ENCODE measurements around the gene IDH3G. TPM values are rescaled to one million over a fixed set of nuclear protein-coding genes. Genes with fewer than 3 reads are reported as not detected.
A peak's percentile ranks its signal among the peaks of the same experiment; 100 is the strongest.

The IDH3G gene
- total and polyA plus RNA-seq, 10 donors = 32.7 to 92.7 (median 58.1) TPM

- H3K4me3 ChIP-seq = peak overlapping the region; percentile 10 to 68 (median 41)
- intact Hi-C loops (cut with DNase I; ENCODE audit: low total_unique reads) = loop anchor here (10.0 kb wide), 1 partner anchor 65 kb away; no protein-coding TSS in a partner anchor
Observed at GRCh38 chrX:153829549-153829798, 35.3 kb upstream of the IDH3G start.

GRCh38 chrX:153828723-153829548 is 34.8 kb upstream of the IDH3G start:
- DNase-seq = peak; percentile 64
- Histone ChIP-seq H3K4me1 (peaks cover 0 to 26% (median 11%) of the 10 kb centered on the region in 6 donors), H3K27me3 (replicated peaks in 1 of 7) (peaks cover 6 to 76% (median 31%) of the 10 kb centered on the region in 7 donors), H3K9me3 (peaks cover 0 to 5% (median 0%) of the 10 kb centered on the region in 8 donors), H3K36me3 (no peaks in the 10 kb centered on the region), H3K4me3 (peak overlapping the region; percentile 10 to 68 (median 41)), H3K27ac (peak overlapping the region in 6 of 8 donors; percentile 14 to 59 (median 46))
- TF ChIP-seq POLR2A (IDR thresholded peaks at IDR 0.05) (no peak), CTCF (IDR thresholded peaks at IDR 0.05 in 8 of 11, conservative IDR thresholded peaks at IDR 0.05 in 3 of 11) (no peak), POLR2AphosphoS5 (IDR thresholded peaks at IDR 0.05) (no peak)
- intact Hi-C loops (cut with DNase I; ENCODE audit: low total_unique reads) = loop anchor here (10.0 kb wide), 1 partner anchor 66 kb away; no protein-coding TSS in a partner anchor
- WGBS, 5 donors = 3 to 34% (median 12%) methylated on average over 10 to 50 of the region's 50 CpGs

More at GRCh38 chrX:153829549-153829798, 35.3 kb upstream of the IDH3G start:
- Histone ChIP-seq H3K9me3 (peaks cover 0 to 5% (median 0%) of the 10 kb centered on the region in 8 donors), H3K36me3 (no peaks in the 10 kb centered on the region), H3K27me3 (replicated peaks in 1 of 7) (peaks cover 6 to 72% (median 31%) of the 10 kb centered on the region in 7 donors), H3K4me1 (peaks cover 0 to 26% (median 11%) of the 10 kb centered on the region in 6 donors), H3K27ac (peak overlapping the region in 3 of 8 donors; percentile 49 to 59 (median 58))
- no peak for TF ChIP-seq CTCF (IDR thresholded peaks at IDR 0.05 in 8 of 11, conservative IDR thresholded peaks at IDR 0.05 in 3 of 11)
- TF ChIP-seq POLR2A (IDR thresholded peaks at IDR 0.05) = no peak
- no peak for TF ChIP-seq POLR2AphosphoS5 (IDR thresholded peaks at IDR 0.05)
- 0 to 37% (median 18%) methylated on average over 6 to 27 of the region's 27 CpGs; no CpG with 5 or more reads in 1 of the 5 donors for WGBS, 5 donors
- peak; percentile 68 for DNase-seq

- Histone ChIP-seq H3K27ac (peak overlapping the region in 7 of 8 donors; percentile 14 to 59 (median 43)), H3K36me3 (no peaks in the 10 kb centered on the region), H3K4me3 (peak overlapping the region in 4 of 8 donors; percentile 43 to 68 (median 48)), H3K4me1 (peaks cover 0 to 26% (median 11%) of the 10 kb centered on the region in 6 donors), H3K27me3 (replicated peaks in 1 of 7) (peaks cover 6 to 78% (median 31%) of the 10 kb centered on the region in 7 donors), H3K9me3 (peaks cover 0 to 5% (median 0%) of the 10 kb centered on the region in 8 donors)
- TF ChIP-seq POLR2A (IDR thresholded peaks at IDR 0.05) = no peak
- TF ChIP-seq CTCF (IDR thresholded peaks at IDR 0.05 in 8 of 11, conservative IDR thresholded peaks at IDR 0.05 in 3 of 11) = no peak
- TF ChIP-seq POLR2AphosphoS5 (IDR thresholded peaks at IDR 0.05) = no peak
- WGBS, 5 donors = 43 to 59% (median 50%) methylated on average over 5 to 17 of the region's 17 CpGs
- intact Hi-C loops (cut with DNase I; ENCODE audit: low total_unique reads) = loop anchor here (10.0 kb wide), 1 partner anchor 66 kb away; no protein-coding TSS in a partner anchor
- DNase-seq = peak; percentile 60
Observed at GRCh38 chrX:153828308-153828707, 34.1 kb upstream of the IDH3G start.

DNA sequence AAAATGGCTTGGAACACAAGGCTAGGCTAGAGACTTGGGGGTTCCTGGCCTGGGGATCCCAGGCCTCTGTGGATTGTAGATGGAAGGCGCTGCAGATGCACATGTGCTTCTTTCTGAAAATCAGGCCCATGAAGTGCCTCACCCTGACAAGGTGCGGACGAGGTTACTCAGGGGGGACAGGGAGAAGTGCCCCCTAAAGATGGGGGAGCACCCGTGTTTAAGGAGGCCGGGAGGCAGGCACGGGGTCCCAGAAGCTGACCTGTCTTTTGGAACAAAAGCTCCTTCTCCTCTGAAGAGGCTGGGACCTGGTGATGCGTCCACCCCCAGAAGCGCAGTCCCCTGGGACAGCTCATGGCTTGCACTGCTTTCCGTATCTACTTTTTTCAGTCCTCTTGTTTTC is 33.7 kb upstream of the IDH3G start:
- TF ChIP-seq POLR2AphosphoS5 (IDR thresholded peaks at IDR 0.05) (no peak), POLR2A (IDR thresholded peaks at IDR 0.05) (no peak), CTCF (IDR thresholded peaks at IDR 0.05 in 8 of 11, conservative IDR thresholded peaks at IDR 0.05 in 3 of 11) (no peak)
- no peaks in the 10 kb centered on the region for H3K36me3 ChIP-seq
- peak overlapping the region in 3 of 8 donors; percentile 14 to 58 (median 43) for H3K27ac ChIP-seq
- peaks cover 6 to 78% (median 31%) of the 10 kb centered on the region in 7 donors for H3K27me3 ChIP-seq (replicated peaks in 1 of 7)
- WGBS, 5 donors = 73 to 98% (median 91%) methylated on average over 8 to 9 of the region's 9 CpGs
- intact Hi-C loops (cut with DNase I; ENCODE audit: low total_unique reads) = loop anchor here (10.0 kb wide), 1 partner anchor 67 kb away; no protein-coding TSS in a partner anchor
- peak overlapping the region in 2 of 8 donors; percentile 48 to 68 for H3K4me3 ChIP-seq
- peaks cover 0 to 26% (median 11%) of the 10 kb centered on the region in 6 donors for H3K4me1 ChIP-seq
- peaks cover 0 to 5% (median 0%) of the 10 kb centered on the region in 8 donors for H3K9me3 ChIP-seq
- DNase-seq = peak; percentile 40

All from spleen (tissue), 11 donors.